ENCODE measurements around the gene ADIPOR2. TPM values are rescaled to one million over a fixed set of nuclear protein-coding genes. Genes with fewer than 3 reads are reported as not detected.

Gene ADIPOR2
- polyA plus RNA-seq, 3 donors, result 3.9 to 14.6 (median 6.2) TPM

GRCh38 chr12:1792406-1792805, 101.5 kb downstream of the ADIPOR2 start:
- no peak for DNase-seq
- no peaks in the 10 kb centered on the region for H3K27me3 Mint-ChIP-seq (ENCODE audit: low read depth in 3 of 3)
- H3K4me2 ChIP-seq (replicated peaks; ENCODE audit: extremely low read depth, low read length, poor library complexity, severe bottlenecking), result no peak overlapping the region
- H4K20me1 ChIP-seq (ENCODE audit: insufficient read depth, low read length), result no peaks in the 10 kb centered on the region
- intact Hi-C loops (cut with micrococcal nuclease), result loop anchor here in 1 of 2 donors (1.0 kb wide), 1 partner anchor 138 kb away; no protein-coding TSS in a partner anchor
- H3K4me3 ChIP-seq (replicated peaks in 1 of 3; ENCODE audit: low read depth in 2 of 3, low read length in 3 of 3), result no peak overlapping the region
- H3K4me1 ChIP-seq (ENCODE audit: control insufficient read depth in 1 of 2, insufficient read depth in 2 of 2, low read length in 2 of 2), result peaks cover 12 to 20% of the 10 kb centered on the region in 2 donors
- H3K79me2 ChIP-seq (ENCODE audit: insufficient read depth, low read length), result peaks cover 9% of the 10 kb centered on the region
- no peaks in the 10 kb centered on the region for H3K27me3 ChIP-seq (ENCODE audit: control insufficient read depth in 2 of 2, insufficient read depth in 2 of 2, low read length in 2 of 2)
- H3K9me3 ChIP-seq (replicated peaks in 1 of 2; ENCODE audit: control insufficient read depth in 1 of 2, insufficient read depth in 1 of 2, low read length in 2 of 2), result no peaks in the 10 kb centered on the region
- no peak overlapping the region for H3K9ac ChIP-seq (ENCODE audit: insufficient read depth, low read length, poor library complexity, severe bottlenecking)
- peaks cover 5 to 13% of the 10 kb centered on the region in 2 donors for H3K36me3 Mint-ChIP-seq
- peaks cover 6 to 16% of the 10 kb centered on the region in 2 donors for H3K36me3 ChIP-seq (replicated peaks in 1 of 2; ENCODE audit: control insufficient read depth in 1 of 2, insufficient read depth in 2 of 2, low read length in 2 of 2)
- no CpG with 5 or more reads among the region's 6 CpGs for WGBS (ENCODE audit: insufficient coverage)
- H3K9me3 Mint-ChIP-seq, result no peaks in the 10 kb centered on the region
- no peak overlapping the region for H3K4me3 Mint-ChIP-seq
- H3K27ac ChIP-seq (ENCODE audit: low read depth in 1 of 2, low read length in 2 of 2), result no peak overlapping the region
- no peak overlapping the region for H2AFZ ChIP-seq (ENCODE audit: insufficient read depth, low read depth, low read length, poor library complexity, severe bottlenecking)
- no peak for TF ChIP-seq CTCF (IDR thresholded peaks at IDR 0.05)
- H3K4me1 Mint-ChIP-seq, result peaks cover 23% of the 10 kb centered on the region
- H3K27ac Mint-ChIP-seq, result no peak overlapping the region

GRCh38 chr12:1793426-1794210, 102.7 kb downstream of the ADIPOR2 start:
- peaks cover 24% of the 10 kb centered on the region for H3K4me1 Mint-ChIP-seq
- no peaks in the 10 kb centered on the region for H3K9me3 Mint-ChIP-seq
- Histone ChIP-seq H3K9me3 (replicated peaks in 1 of 2; ENCODE audit: control insufficient read depth in 1 of 2, insufficient read depth in 1 of 2, low read length in 2 of 2) (no peaks in the 10 kb centered on the region), H4K20me1 (ENCODE audit: insufficient read depth, low read length) (no peaks in the 10 kb centered on the region), H3K27ac (ENCODE audit: low read depth in 1 of 2, low read length in 2 of 2) (no peak overlapping the region), H3K4me2 (replicated peaks; ENCODE audit: extremely low read depth, low read length, poor library complexity, severe bottlenecking) (no peak overlapping the region), H3K36me3 (replicated peaks in 1 of 2; ENCODE audit: control insufficient read depth in 1 of 2, insufficient read depth in 2 of 2, low read length in 2 of 2) (peaks cover 0 to 4% of the 10 kb centered on the region in 2 donors), H3K4me3 (replicated peaks in 1 of 3; ENCODE audit: low read depth in 2 of 3, low read length in 3 of 3) (no peak overlapping the region), H3K9ac (ENCODE audit: insufficient read depth, low read length, poor library complexity, severe bottlenecking) (no peak overlapping the region), H2AFZ (ENCODE audit: insufficient read depth, low read depth, low read length, poor library complexity, severe bottlenecking) (no peak overlapping the region), H3K4me1 (ENCODE audit: control insufficient read depth in 1 of 2, insufficient read depth in 2 of 2, low read length in 2 of 2) (peaks cover 20 to 32% of the 10 kb centered on the region in 2 donors), H3K27me3 (ENCODE audit: control insufficient read depth in 2 of 2, insufficient read depth in 2 of 2, low read length in 2 of 2) (no peaks in the 10 kb centered on the region), H3K79me2 (ENCODE audit: insufficient read depth, low read length) (peaks cover 9% of the 10 kb centered on the region)
- no peak for DNase-seq
- H3K4me3 Mint-ChIP-seq, result no peak overlapping the region
- intact Hi-C loops (cut with micrococcal nuclease), result no loop called here
- no peak for TF ChIP-seq CTCF (IDR thresholded peaks at IDR 0.05)
- 92% methylated on average over 21 of the region's 26 CpGs for WGBS (ENCODE audit: insufficient coverage)
- H3K27me3 Mint-ChIP-seq (ENCODE audit: low read depth in 3 of 3), result no peaks in the 10 kb centered on the region
- H3K36me3 Mint-ChIP-seq, result peaks cover under 1 to 9% of the 10 kb centered on the region in 2 donors
- no peak overlapping the region for H3K27ac Mint-ChIP-seq
